OCI-LY1 (cell line): ENCODE results near the gene GGNBP2.

Experiments used
- H2AFZ ChIP-seq: fragments of 200-600 bp; sonication (generic), shearing (Covaris generic); 2 replicates; pipeline ENCODE4 v1.6.0; 2014; ENCODE audit warnings: antibody characterized with exemption, mild to moderate bottlenecking, low read length
- H3F3A ChIP-seq: fragments of 200-600 bp; sonication (generic), shearing (Covaris generic); 2 replicates; pipeline ENCODE4 v1.6.0; 2014; ENCODE audit warnings: mild to moderate bottlenecking, antibody characterized with exemption, low read length, moderate library complexity; ENCODE audit not compliant: insufficient read depth
- H3K27ac ChIP-seq: fragments of 200-600 bp; sonication (generic); 2 replicates; pipeline ENCODE4 v1.5.1; 2014; ENCODE audit warnings: low read length, mixed run types, mild to moderate bottlenecking, low read depth; ENCODE audit not compliant: poor library complexity, severe bottlenecking
- H3K27me3 ChIP-seq: fragments of 200-600 bp; sonication (generic); 2 replicates; pipeline ENCODE4 v1.6.0; 2014; ENCODE audit warnings: antibody characterized with exemption, mild to moderate bottlenecking, low read length, moderate library complexity; ENCODE audit not compliant: insufficient read depth
- H3K36me3 ChIP-seq: fragments of 200-600 bp; sonication (generic); 2 replicates; pipeline ENCODE4 v1.6.1; 2014; ENCODE audit warnings: mild to moderate bottlenecking, antibody characterized with exemption, low read length, moderate library complexity, mixed read lengths; ENCODE audit not compliant: insufficient read depth
- H3K4me1 ChIP-seq: fragments of 200-600 bp; sonication (generic); 2 replicates; pipeline ENCODE4 v1.5.1; 2014; ENCODE audit warnings: mild to moderate bottlenecking, low read length, moderate library complexity; ENCODE audit not compliant: insufficient read depth, severe bottlenecking
- H3K4me2 ChIP-seq: fragments of 200-600 bp; sonication (generic), shearing (Covaris generic); 2 replicates; pipeline ENCODE4 v1.6.1; 2014; ENCODE audit warnings: low read length
- H3K4me3 ChIP-seq: fragments of 200-600 bp; sonication (generic); 2 replicates; pipeline ENCODE4 v1.5.1; 2014; ENCODE audit warnings: low read length, low read depth, mild to moderate bottlenecking, mixed read lengths; ENCODE audit not compliant: poor library complexity, severe bottlenecking
- H3K79me2 ChIP-seq: fragments of 200-600 bp; shearing (Covaris generic); 2 replicates; pipeline ENCODE4 v1.6.1; 2016; ENCODE audit warnings: mixed run types, low read length, mixed read lengths; ENCODE audit not compliant: insufficient read depth
- H3K9ac ChIP-seq: fragments of 200-600 bp; sonication (generic), shearing (Covaris generic); 2 replicates; pipeline ENCODE4 v1.6.1; 2014; ENCODE audit warnings: mild to moderate bottlenecking, low read length, mixed read lengths
- H3K9me2 ChIP-seq: fragments of 200-600 bp; sonication (generic), shearing (Covaris generic); 2 replicates; pipeline ENCODE4 v1.6.1; 2014; ENCODE audit warnings: low read depth, mild to moderate bottlenecking, low read length, mixed read lengths
- H3K9me3 ChIP-seq: fragments of 200-600 bp; shearing (Covaris generic); 2 replicates; pipeline ENCODE4 v1.6.1; 2014; ENCODE audit warnings: low read length, mixed read lengths
- H4K20me1 ChIP-seq: fragments of 200-600 bp; sonication (generic), shearing (Covaris generic); 2 replicates; pipeline ENCODE4 v1.6.0; 2016; ENCODE audit warnings: mild to moderate bottlenecking, low read length; ENCODE audit not compliant: insufficient read depth
- CTCF ChIP-seq: fragments of 200-600 bp; sonication (generic), shearing (Covaris generic); IDR thresholded peaks from 2 replicates; pipeline ENCODE4 v1.5.1; 2017; ENCODE audit warnings: mild to moderate bottlenecking, antibody characterized with exemption, low read length, moderate library complexity, mixed read lengths
- EZH2 ChIP-seq: fragments of 200-600 bp; sonication (generic), shearing (Covaris generic); IDR thresholded peaks from 2 replicates; pipeline ENCODE4 v1.8.0; 2017; ENCODE audit warnings: borderline replicate concordance, mixed run types, mild to moderate bottlenecking, antibody characterized with exemption, low read length, moderate library complexity, mixed read lengths

The GGNBP2 gene

GRCh38 chr17:36545465-36546417 lies 1.0 kb downstream of the GGNBP2 start:
- Histone ChIP-seq H3K36me3 (peaks cover 25% of the 10 kb centered on the region), H3K4me2 (peak overlapping the region; percentile 80), H4K20me1 (peaks cover 3% of the 10 kb centered on the region; the same call in 1 of the 2 replicates), H3K9me2 (no peaks in the 10 kb centered on the region), H3K27ac (peak overlapping the region; percentile 92), H3F3A (peaks cover 5% of the 10 kb centered on the region; the same call in 1 of the 2 replicates), H3K4me1 (peaks cover 47% of the 10 kb centered on the region), H3K79me2 (peaks cover 63% of the 10 kb centered on the region), H3K9me3 (no peaks in the 10 kb centered on the region), H3K4me3 (peak overlapping the region; percentile 83), H3K9ac (peak overlapping the region; percentile 89), H2AFZ (no peak overlapping the region), H3K27me3 (no peaks in the 10 kb centered on the region)
- TF ChIP-seq CTCF (no peak), EZH2 (no peak)

GRCh38 chr17:36546418-36547093 lies 1.8 kb downstream of the GGNBP2 start:
- Histone ChIP-seq H3F3A (peaks cover 5% of the 10 kb centered on the region; the same call in 1 of the 2 replicates), H3K4me1 (peaks cover 51% of the 10 kb centered on the region), H3K36me3 (peaks cover 25% of the 10 kb centered on the region), H3K9me2 (no peaks in the 10 kb centered on the region), H2AFZ (no peak overlapping the region), H3K27ac (peak overlapping the region; percentile 92), H3K79me2 (peaks cover 71% of the 10 kb centered on the region), H3K9ac (peak overlapping the region; percentile 89), H3K27me3 (no peaks in the 10 kb centered on the region), H3K9me3 (no peaks in the 10 kb centered on the region), H3K4me3 (peak overlapping the region; percentile 83), H4K20me1 (peaks cover 3% of the 10 kb centered on the region; the same call in 1 of the 2 replicates), H3K4me2 (peak overlapping the region; percentile 80)
- no peak for TF ChIP-seq CTCF
- no peak for TF ChIP-seq EZH2

GRCh38 chr17:36547776-36548175 lies 3.1 kb downstream of the GGNBP2 start:
- Histone ChIP-seq H3K79me2 (peaks cover 83% of the 10 kb centered on the region), H3K27me3 (no peaks in the 10 kb centered on the region), H4K20me1 (peaks cover 3% of the 10 kb centered on the region; the same call in 1 of the 2 replicates), H2AFZ (no peak overlapping the region), H3F3A (peaks cover 5% of the 10 kb centered on the region; the same call in 1 of the 2 replicates), H3K4me2 (peak overlapping the region; percentile 80), H3K9me3 (no peaks in the 10 kb centered on the region), H3K4me1 (peaks cover 59% of the 10 kb centered on the region), H3K4me3 (peak overlapping the region; percentile 83), H3K9ac (peak overlapping the region; percentile 89), H3K9me2 (no peaks in the 10 kb centered on the region), H3K27ac (peak overlapping the region; percentile 92), H3K36me3 (peaks cover 25% of the 10 kb centered on the region)
- no peak for TF ChIP-seq EZH2
- TF ChIP-seq CTCF, result no peak
